ENCODE results near the gene FGFR1OP2. TPM values are rescaled to one million over a fixed set of nuclear protein-coding genes. Genes with fewer than 3 reads are reported as not detected.

The FGFR1OP2 gene
- total RNA-seq, 2 donors from 2014 or later = 42.2 to 71.3 TPM

- Histone ChIP-seq H3K36me3 (ENCODE audit: control insufficient read depth, insufficient read depth, low read length) (peaks cover 55% of the 10 kb centered on the region), H3K27ac (ENCODE audit: low read depth, low read length) (no peak overlapping the region), H3K4me1 (ENCODE audit: control insufficient read depth, insufficient read depth, low read length) (no peaks in the 10 kb centered on the region), H3K9ac (ENCODE audit: extremely low read depth, low read length, poor library complexity, severe bottlenecking) (no peak overlapping the region), H3K4me3 (ENCODE audit: low read length) (no peak overlapping the region), H3K9me3 (ENCODE audit: control insufficient read depth, low read length) (no peaks in the 10 kb centered on the region), H3K27me3 (ENCODE audit: control insufficient read depth, insufficient read depth, low read length, poor library complexity, severe bottlenecking) (no peaks in the 10 kb centered on the region)
- H3K36me3 Mint-ChIP-seq (ENCODE audit: low read depth) = peaks cover 49% of the 10 kb centered on the region
- H3K27me3 Mint-ChIP-seq (ENCODE audit: insufficient read depth) = no peaks in the 10 kb centered on the region
- H3K27ac Mint-ChIP-seq = no peak overlapping the region
- peaks cover 10% of the 10 kb centered on the region for H3K4me1 Mint-ChIP-seq
- no peak for TF ChIP-seq CTCF (conservative IDR thresholded peaks at IDR 0.05)
- H3K9me3 Mint-ChIP-seq = no peaks in the 10 kb centered on the region
- no peak for DNase-seq
- WGBS, 2 experiments (ENCODE audit: insufficient coverage in 1 of 2, insufficient read length in 1 of 2) = 90 to 100% methylated on average over 1 of the region's 1 CpG
- no peak overlapping the region for H3K4me3 Mint-ChIP-seq
Observed at GRCh38 chr12:26961803-26962202, 23.5 kb downstream of the FGFR1OP2 start.

- Mint-ChIP-seq H3K36me3 (ENCODE audit: low read depth) (peaks cover 42% of the 10 kb centered on the region), H3K27ac (no peak overlapping the region), H3K4me1 (peaks cover 10% of the 10 kb centered on the region), H3K4me3 (no peak overlapping the region), H3K27me3 (ENCODE audit: insufficient read depth) (no peaks in the 10 kb centered on the region), H3K9me3 (no peaks in the 10 kb centered on the region)
- H3K9me3 ChIP-seq (ENCODE audit: control insufficient read depth, low read length) = no peaks in the 10 kb centered on the region
- H3K27me3 ChIP-seq (ENCODE audit: control insufficient read depth, insufficient read depth, low read length, poor library complexity, severe bottlenecking) = no peaks in the 10 kb centered on the region
- no peak overlapping the region for H3K9ac ChIP-seq (ENCODE audit: extremely low read depth, low read length, poor library complexity, severe bottlenecking)
- TF ChIP-seq CTCF (conservative IDR thresholded peaks at IDR 0.05) = no peak
- H3K4me3 ChIP-seq (ENCODE audit: low read length) = no peak overlapping the region
- no peak for DNase-seq
- WGBS, 2 experiments (ENCODE audit: insufficient coverage in 1 of 2, insufficient read length in 1 of 2) = 100% methylated on average over 1 of the region's 1 CpG; no CpG with 5 or more reads in 1 of the 2 experiments
- H3K36me3 ChIP-seq (ENCODE audit: control insufficient read depth, insufficient read depth, low read length) = peaks cover 56% of the 10 kb centered on the region
- no peak overlapping the region for H3K27ac ChIP-seq (ENCODE audit: low read depth, low read length)
- H3K4me1 ChIP-seq (ENCODE audit: control insufficient read depth, insufficient read depth, low read length) = no peaks in the 10 kb centered on the region
Observed at GRCh38 chr12:26963413-26963812, 25.1 kb downstream of the FGFR1OP2 start.

GRCh38 chr12:26966842-26967241, 28.6 kb downstream of the FGFR1OP2 start:
- no peak overlapping the region for H3K4me3 ChIP-seq (ENCODE audit: low read length)
- no peaks in the 10 kb centered on the region for H3K4me1 ChIP-seq (ENCODE audit: control insufficient read depth, insufficient read depth, low read length)
- 91 to 100% methylated on average over 3 of the region's 3 CpGs for WGBS, 2 experiments (ENCODE audit: insufficient coverage in 1 of 2, insufficient read length in 1 of 2)
- H3K9me3 ChIP-seq (ENCODE audit: control insufficient read depth, low read length) = no peaks in the 10 kb centered on the region
- H3K36me3 ChIP-seq (ENCODE audit: control insufficient read depth, insufficient read depth, low read length) = peaks cover 41% of the 10 kb centered on the region
- H3K27me3 ChIP-seq (ENCODE audit: control insufficient read depth, insufficient read depth, low read length, poor library complexity, severe bottlenecking) = no peaks in the 10 kb centered on the region
- H3K9ac ChIP-seq (ENCODE audit: extremely low read depth, low read length, poor library complexity, severe bottlenecking) = no peak overlapping the region
- no peak overlapping the region for H3K27ac Mint-ChIP-seq
- no peak for TF ChIP-seq CTCF (conservative IDR thresholded peaks at IDR 0.05)
- peaks cover 10% of the 10 kb centered on the region for H3K4me1 Mint-ChIP-seq
- H3K36me3 Mint-ChIP-seq (ENCODE audit: low read depth) = peaks cover 46% of the 10 kb centered on the region
- H3K4me3 Mint-ChIP-seq = no peak overlapping the region
- no peaks in the 10 kb centered on the region for H3K27me3 Mint-ChIP-seq (ENCODE audit: insufficient read depth)
- no peaks in the 10 kb centered on the region for H3K9me3 Mint-ChIP-seq
- H3K27ac ChIP-seq (ENCODE audit: low read depth, low read length) = no peak overlapping the region
- DNase-seq = no peak

Measured in endodermal cell (in vitro differentiated cells).